ENCODE measurements around the gene HIPK2. TPM values are rescaled to one million over a fixed set of nuclear protein-coding genes. Genes with fewer than 3 reads are reported as not detected.

HIPK2 gene
- total RNA-seq, result 10 to 100 TPM; 49.4 to 68.5 TPM

DNA sequence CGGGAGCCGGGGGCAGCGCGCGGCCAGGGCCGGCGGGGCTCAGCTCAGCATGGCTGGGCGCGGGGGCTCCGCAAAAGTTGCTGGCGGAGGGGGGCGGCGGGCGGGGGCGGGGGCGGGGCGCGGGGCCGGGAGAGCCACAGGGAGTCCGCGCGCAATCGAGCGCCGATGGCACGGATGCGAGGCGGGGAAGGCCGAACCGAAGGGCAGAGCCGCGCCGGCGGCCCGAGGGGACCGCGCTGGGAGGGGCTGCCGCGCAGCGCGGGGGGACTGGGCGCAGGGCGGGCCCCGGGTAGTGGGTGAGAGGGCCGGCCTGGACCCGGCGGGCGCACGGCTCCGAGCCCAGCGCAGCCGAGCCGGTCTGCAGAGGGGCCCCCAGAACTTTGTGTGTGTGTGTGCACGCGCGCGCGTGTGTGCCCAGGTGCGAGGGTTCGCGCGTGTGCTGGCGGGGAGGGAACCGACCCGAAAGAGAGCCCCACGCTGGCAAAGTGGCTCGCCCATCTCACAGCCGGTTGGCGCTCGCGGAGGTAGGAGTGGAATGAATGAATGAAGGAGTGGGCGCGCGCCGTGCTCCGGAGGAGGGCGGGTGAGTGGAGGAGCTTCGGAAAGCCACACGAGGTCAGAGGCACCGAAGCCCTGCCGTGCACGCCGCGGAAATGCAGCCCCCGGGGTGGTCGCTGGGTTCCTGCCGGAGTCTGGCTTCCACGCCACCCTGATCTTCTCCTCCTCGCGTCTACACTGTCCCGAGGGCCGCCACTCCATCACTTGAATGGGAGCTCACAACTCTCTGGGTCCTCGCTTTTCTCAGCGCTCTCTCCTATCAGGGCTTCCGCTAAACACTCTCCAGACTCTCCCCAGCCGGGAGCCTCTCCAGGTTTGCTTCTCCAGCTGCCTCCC lies at the start of gene HIPK2:
TSS of gene HIPK2 (minus strand) at position 51 of the 894 bp plus-strand sequence. CDS start 375 bp downstream, outside the sequence.
- Histone ChIP-seq H3K27ac (peak within 1 kb of the TSS; percentile 85 to 91), H3K4me1 (ENCODE audit: control insufficient read depth in 1 of 2, low read depth in 2 of 2) (peaks cover 18 to 36% of the 10 kb centered on the region in 2 donors), H3K27me3 (replicated peaks; ENCODE audit: insufficient read depth) (no peaks in the 10 kb centered on the region), H3K36me3 (no peaks in the 10 kb centered on the region), H3K9me3 (no peaks in the 10 kb centered on the region), H3K4me3 (peak within 1 kb of the TSS; percentile 88)
- ATAC-seq (ENCODE audit: insufficient number of reproducible peaks, low FRiP score, low read depth) (peak; percentile 19), DNase-seq (ENCODE audit: low spot score) (peak; percentile 33)
- TF ChIP-seq, protein P1, sequence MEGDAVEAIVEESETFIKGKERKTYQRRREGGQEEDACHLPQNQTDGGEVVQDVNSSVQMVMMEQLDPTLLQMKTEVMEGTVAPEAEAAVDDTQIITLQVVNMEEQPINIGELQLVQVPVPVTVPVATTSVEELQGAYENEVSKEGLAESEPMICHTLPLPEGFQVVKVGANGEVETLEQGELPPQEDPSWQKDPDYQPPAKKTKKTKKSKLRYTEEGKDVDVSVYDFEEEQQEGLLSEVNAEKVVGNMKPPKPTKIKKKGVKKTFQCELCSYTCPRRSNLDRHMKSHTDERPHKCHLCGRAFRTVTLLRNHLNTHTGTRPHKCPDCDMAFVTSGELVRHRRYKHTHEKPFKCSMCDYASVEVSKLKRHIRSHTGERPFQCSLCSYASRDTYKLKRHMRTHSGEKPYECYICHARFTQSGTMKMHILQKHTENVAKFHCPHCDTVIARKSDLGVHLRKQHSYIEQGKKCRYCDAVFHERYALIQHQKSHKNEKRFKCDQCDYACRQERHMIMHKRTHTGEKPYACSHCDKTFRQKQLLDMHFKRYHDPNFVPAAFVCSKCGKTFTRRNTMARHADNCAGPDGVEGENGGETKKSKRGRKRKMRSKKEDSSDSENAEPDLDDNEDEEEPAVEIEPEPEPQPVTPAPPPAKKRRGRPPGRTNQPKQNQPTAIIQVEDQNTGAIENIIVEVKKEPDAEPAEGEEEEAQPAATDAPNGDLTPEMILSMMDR (IDR thresholded peaks at IDR 0.05), result no peak

DNA sequence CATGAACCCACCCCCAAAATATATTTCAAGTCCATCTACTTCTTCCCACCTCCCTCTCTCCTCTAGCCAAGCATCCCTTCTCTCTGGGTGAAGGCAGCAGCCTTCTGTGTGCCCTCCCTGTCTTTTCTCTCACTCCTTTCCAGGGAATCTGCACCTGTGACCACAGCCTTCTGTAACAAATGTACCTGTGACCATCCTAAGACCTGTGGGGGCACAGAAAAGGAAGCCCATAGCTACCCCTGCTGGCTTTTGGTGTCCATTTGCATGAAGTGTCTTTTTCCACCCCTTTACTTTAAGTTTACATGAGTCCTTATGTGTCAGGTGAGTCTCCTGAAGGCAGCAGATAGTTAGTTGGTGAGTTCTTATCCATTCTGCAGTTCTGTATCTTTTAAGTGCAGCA lies 49.2 kb upstream of the HIPK2 start:
- H3K27me3 ChIP-seq (replicated peaks; ENCODE audit: insufficient read depth), result no peaks in the 10 kb centered on the region
- no peak overlapping the region for H3K4me3 ChIP-seq
- H3K4me1 ChIP-seq (ENCODE audit: control insufficient read depth in 1 of 2, low read depth in 2 of 2), result no peaks in the 10 kb centered on the region
- H3K27ac ChIP-seq, result no peak overlapping the region
- ATAC-seq (ENCODE audit: insufficient number of reproducible peaks, low FRiP score, low read depth) (no peak), DNase-seq (ENCODE audit: low spot score) (no peak)
- H3K36me3 ChIP-seq, result no peaks in the 10 kb centered on the region
- TF ChIP-seq, protein P1 (IDR thresholded peaks at IDR 0.05), result no peak
- no peaks in the 10 kb centered on the region for H3K9me3 ChIP-seq

DNA sequence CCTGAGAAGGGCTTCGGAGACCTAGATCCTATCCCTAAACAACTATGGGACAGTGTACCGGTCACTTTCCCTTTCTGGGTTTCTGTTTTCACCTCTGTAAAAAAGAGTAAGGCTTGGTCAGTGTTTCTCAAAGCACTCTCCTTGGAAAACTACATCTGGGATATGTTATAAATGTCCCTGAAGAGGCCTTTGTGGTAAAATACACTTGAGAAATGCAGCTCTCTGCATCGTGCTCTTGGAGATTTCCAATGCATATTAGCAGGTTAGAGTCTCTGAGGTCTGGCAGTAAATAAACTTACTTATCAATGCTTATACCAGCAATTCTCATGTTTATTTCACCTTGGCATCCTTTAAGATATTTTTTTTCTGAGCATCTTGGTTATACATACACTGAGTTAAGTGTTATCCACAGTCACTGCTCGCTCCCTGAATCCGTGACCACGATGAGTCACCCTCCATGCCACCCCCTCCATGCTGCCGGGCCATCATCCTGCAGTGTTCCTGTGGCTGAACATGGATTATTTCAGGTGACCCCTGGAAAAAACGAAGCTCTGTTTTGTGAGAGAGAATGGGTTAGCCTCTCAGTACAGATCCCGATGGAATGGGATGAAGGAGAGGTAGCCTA lies 48.0 kb upstream of the HIPK2 start:
- ATAC-seq (ENCODE audit: insufficient number of reproducible peaks, low FRiP score, low read depth), result no peak
- TF ChIP-seq, protein P1 (IDR thresholded peaks at IDR 0.05), result no peak

DNA sequence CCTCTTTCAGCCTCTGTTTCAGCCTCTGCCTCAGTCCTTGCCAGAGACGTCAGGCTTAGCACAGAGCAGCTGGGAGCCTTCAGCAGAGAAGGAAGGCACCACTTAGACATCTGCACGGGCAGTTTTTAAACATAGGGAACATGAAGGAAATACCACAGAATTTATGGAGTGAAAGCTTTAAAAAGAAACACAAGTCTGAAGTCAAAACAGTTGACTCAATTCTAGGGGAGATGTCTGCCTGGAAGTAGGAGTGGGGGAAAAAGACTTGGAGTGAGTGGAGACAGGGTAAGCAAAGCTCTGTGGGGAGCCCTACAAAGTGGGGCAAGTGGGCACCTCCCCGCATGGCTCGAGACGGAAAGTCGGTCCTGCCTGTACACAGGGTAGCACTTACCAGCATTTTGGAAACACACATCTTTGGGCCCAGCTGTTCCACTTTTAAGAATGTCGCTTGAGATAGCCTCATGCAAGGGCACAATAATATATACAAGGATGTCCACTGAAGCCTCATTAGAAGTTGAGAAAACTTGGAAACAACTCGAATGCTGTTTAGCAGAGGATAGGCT lies 46.2 kb upstream of the HIPK2 start:
- Histone ChIP-seq H3K9me3 (no peaks in the 10 kb centered on the region), H3K4me1 (ENCODE audit: control insufficient read depth in 1 of 2, low read depth in 2 of 2) (no peaks in the 10 kb centered on the region), H3K36me3 (no peaks in the 10 kb centered on the region), H3K4me3 (no peak overlapping the region), H3K27ac (no peak overlapping the region), H3K27me3 (replicated peaks; ENCODE audit: insufficient read depth) (no peaks in the 10 kb centered on the region)
- TF ChIP-seq, protein P1 (IDR thresholded peaks at IDR 0.05), result no peak
- ATAC-seq (ENCODE audit: insufficient number of reproducible peaks, low FRiP score, low read depth), result no peak
- DNase-seq (ENCODE audit: low spot score), result no peak

More for the DNA sequence above, 48.0 kb upstream of the HIPK2 start:
- H3K4me3 ChIP-seq, result no peak overlapping the region
- H3K36me3 ChIP-seq, result no peaks in the 10 kb centered on the region
- no peaks in the 10 kb centered on the region for H3K4me1 ChIP-seq (ENCODE audit: control insufficient read depth in 1 of 2, low read depth in 2 of 2)
- H3K27ac ChIP-seq, result no peak overlapping the region
- no peaks in the 10 kb centered on the region for H3K9me3 ChIP-seq
- H3K27me3 ChIP-seq (replicated peaks; ENCODE audit: insufficient read depth), result no peaks in the 10 kb centered on the region
- DNase-seq (ENCODE audit: low spot score), result no peak

DNA sequence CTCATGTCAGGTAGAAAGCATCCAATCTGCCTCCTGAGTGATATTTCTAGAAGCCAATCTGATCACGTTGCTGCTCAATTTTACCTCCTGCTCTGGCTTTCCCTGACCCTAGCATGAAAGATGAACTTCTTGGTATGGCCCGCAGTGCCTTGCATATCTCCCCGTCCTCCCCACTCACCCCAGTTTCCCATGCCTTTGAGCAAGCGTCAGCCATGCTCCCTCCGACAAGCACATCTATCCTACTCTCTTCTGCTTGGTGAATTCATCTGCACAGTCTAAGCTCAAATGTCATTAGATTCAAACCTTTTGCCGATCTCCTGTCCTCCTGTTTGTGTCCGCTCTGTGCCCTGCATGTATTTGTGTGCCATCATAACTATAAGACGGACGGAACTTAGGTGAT lies 45.1 kb upstream of the HIPK2 start:
- DNase-seq (ENCODE audit: low spot score) (no peak), ATAC-seq (ENCODE audit: insufficient number of reproducible peaks, low FRiP score, low read depth) (no peak)
- Histone ChIP-seq H3K9me3 (no peaks in the 10 kb centered on the region), H3K4me3 (no peak overlapping the region), H3K27ac (no peak overlapping the region), H3K4me1 (ENCODE audit: control insufficient read depth in 1 of 2, low read depth in 2 of 2) (no peaks in the 10 kb centered on the region), H3K27me3 (replicated peaks; ENCODE audit: insufficient read depth) (no peaks in the 10 kb centered on the region), H3K36me3 (no peaks in the 10 kb centered on the region)
- TF ChIP-seq, protein P1 (IDR thresholded peaks at IDR 0.05), result no peak
